A549 (cell line): ENCODE measurements around the gene PLCH1. TPM values are rescaled to one million over a fixed set of nuclear protein-coding genes. Genes with fewer than 3 reads are reported as not detected.

Source experiments
- ATAC-seq, 2 experiments: fragments of 200-7000 bp in 1 of 2; fragments of >200 bp in 1 of 2; cut with Nextera tagmentation in 1 of 2; cut with Tn5 transposase in 1 of 2; 3 replicates each; pipeline versions ENCODE4 v1.8.0 to v1.9.1; 2018 to 2020; ENCODE audit warnings: mild to moderate bottlenecking in 1 of 2, moderate library complexity in 1 of 2
- CTCF ChIA-PET: fragments of 300-600 bp; sonication (Branson Sonifier 250); formaldehyde crosslinking; extraction: SDS; loops from one replicate; lab custom pipeline; 2021; ENCODE audit warnings: antibody characterized with exemption, inconsistent platforms; lab: Yijun Ruan, JAX
- POLR2A ChIA-PET: fragments of 350-600 bp; formaldehyde crosslinking; extraction: SDS; loops from one replicate; lab custom pipeline; 2021; ENCODE audit warnings: antibody characterized with exemption, inconsistent platforms; lab: Yijun Ruan, JAX
- DNase-seq, 2 experiments: peaks; one replicate each; pipeline versions ENCODE4 v3.0.0 to v3.0.0-alpha.2; 2011 to 2016; ENCODE audit warnings: low read depth in 1 of 2, low spot score in 1 of 2
- FAIRE-seq: peaks from 2 replicates; lab custom pipeline; 2011; peaks lifted over from hg19 to GRCh38; lab: Jason Lieb, UNC
- H3K27ac ChIP-seq, 2 experiments: fragments of >200 bp; sonication (Bioruptor Twin); formaldehyde crosslinking; 3 replicates each; pipeline ENCODE4 v1.5.1; 2016 to 2017
- H3K4me1 ChIP-seq: fragments of >200 bp; sonication (Bioruptor Twin); formaldehyde crosslinking; 3 replicates; pipeline ENCODE4 v1.6.1; 2016
- H3K4me2 ChIP-seq: fragments of >200 bp; sonication (Bioruptor Twin); formaldehyde crosslinking; 3 replicates; pipeline ENCODE4 v1.6.1; 2016
- H3K4me3 ChIP-seq: fragments of >200 bp; sonication (Bioruptor Twin); formaldehyde crosslinking; 3 replicates; pipeline ENCODE4 v1.5.1; 2016
- H3K9me3 ChIP-seq: fragments of >200 bp; sonication (Bioruptor Twin); formaldehyde crosslinking; 3 replicates; pipeline ENCODE4 v1.6.1; 2016
- BCL3 ChIP-seq: fragments of >200 bp; sonication (Bioruptor Twin); formaldehyde crosslinking; IDR thresholded peaks from 3 replicates; pipeline ENCODE4 v1.6.1; 2016
- BHLHE40 ChIP-seq: IDR thresholded peaks from 2 replicates; pipeline ENCODE4 v1.6.1; 2012; ENCODE audit warnings: low read depth, low read length, inconsistent platforms
- CBX8 ChIP-seq: fragments of 200-600 bp; sonication (generic); IDR thresholded peaks from 2 replicates; pipeline ENCODE4 v1.6.1; 2016
- EHMT2 ChIP-seq: fragments of 200-600 bp; sonication (generic); IDR thresholded peaks from 2 replicates; pipeline ENCODE4 v1.6.1; 2016; ENCODE audit warnings: antibody characterized with exemption, low read depth, mild to moderate bottlenecking, moderate library complexity
- EP300 ChIP-seq, 2 experiments: fragments of >200 bp; sonication (Bioruptor Twin); formaldehyde crosslinking; IDR thresholded peaks; 2 replicates in 1 of 2; 3 replicates in 1 of 2; pipeline ENCODE4 v1.6.1; 2016 to 2017
- ESRRA ChIP-seq: fragments of 150-350 bp; IDR thresholded peaks from 2 replicates; pipeline ENCODE4 v1.6.1; 2014; ENCODE audit warnings: mild to moderate bottlenecking, low read length, borderline replicate concordance
- FOXS1 ChIP-seq: fragments of 250-450 bp; sonication (Bioruptor Pico); IDR thresholded peaks from 2 replicates; pipeline ENCODE4 v1.5.0; 2020; ENCODE audit warnings: mild to moderate bottlenecking, moderate library complexity
- HDAC2 ChIP-seq: fragments of 200-600 bp; sonication (generic); IDR thresholded peaks from 2 replicates; pipeline ENCODE4 v1.6.1; 2016
- HES2 ChIP-seq: fragments of >200 bp; sonication (Bioruptor Twin); formaldehyde crosslinking; IDR thresholded peaks from 2 replicates; pipeline ENCODE4 v1.6.1; 2016
- HOXA7 ChIP-seq: fragments of 250-450 bp; sonication (Bioruptor Pico); IDR thresholded peaks from 2 replicates; pipeline ENCODE4 v1.5.0; 2020; ENCODE audit warnings: mild to moderate bottlenecking, moderate library complexity
- HOXB13 ChIP-seq: fragments of 250-450 bp; sonication (Bioruptor Pico); IDR thresholded peaks from 2 replicates; pipeline ENCODE4 v1.5.0; 2020; ENCODE audit warnings: low read depth, mild to moderate bottlenecking, moderate library complexity
- HOXB5 ChIP-seq: fragments of 250-450 bp; sonication (Bioruptor Pico); IDR thresholded peaks from 2 replicates; pipeline ENCODE4 v1.5.0; 2020; ENCODE audit warnings: mild to moderate bottlenecking, moderate library complexity
- JUNB ChIP-seq: fragments of >200 bp; sonication (Bioruptor Twin); formaldehyde crosslinking; IDR thresholded peaks from 2 replicates; pipeline ENCODE4 v1.6.1; 2016
- KDM1A ChIP-seq: fragments of 200-600 bp; sonication (generic); IDR thresholded peaks from 2 replicates; pipeline ENCODE4 v1.6.1; 2016; ENCODE audit warnings: low read depth, mild to moderate bottlenecking
- KDM5A ChIP-seq: fragments of 200-600 bp; sonication (generic); IDR thresholded peaks from 2 replicates; pipeline ENCODE4 v1.6.1; 2016; ENCODE audit warnings: antibody characterized with exemption, mild to moderate bottlenecking
- MAX ChIP-seq: IDR thresholded peaks from 2 replicates; pipeline ENCODE4 v1.6.1; 2012
- NFE2L2 ChIP-seq: fragments of 150-350 bp; conservative IDR thresholded peaks from 2 replicates; pipeline ENCODE4 v1.6.1; 2014; ENCODE audit warnings: low read length
- NPAS2 ChIP-seq: fragments of 250-450 bp; sonication (Bioruptor Pico); IDR thresholded peaks from 2 replicates; pipeline ENCODE4 v1.8.0; 2022; ENCODE audit warnings: mild to moderate bottlenecking, moderate library complexity, borderline replicate concordance
- NR3C1 ChIP-seq: fragments of >200 bp; sonication (Bioruptor Twin); formaldehyde crosslinking; IDR thresholded peaks from 3 replicates; pipeline ENCODE4 v1.6.1; 2017
- PHF8 ChIP-seq: fragments of 200-600 bp; sonication (generic); IDR thresholded peaks from 2 replicates; pipeline ENCODE4 v1.6.1; 2016; ENCODE audit warnings: low read depth, mild to moderate bottlenecking, antibody characterized with exemption, moderate library complexity, borderline replicate concordance
- RAD21 ChIP-seq, 2 experiments: fragments of >200 bp in 1 of 2; sonication (Bioruptor Twin) in 1 of 2; formaldehyde crosslinking in 1 of 2; IDR thresholded peaks in 1 of 2; conservative IDR thresholded peaks in 1 of 2; 2 replicates in 1 of 2; 3 replicates in 1 of 2; pipeline ENCODE4 v1.6.1; 2012 to 2018; ENCODE audit warnings: inconsistent platforms in 1 of 2
- RARB ChIP-seq: fragments of 250-450 bp; sonication (Bioruptor Pico); IDR thresholded peaks from 2 replicates; pipeline ENCODE4 v1.8.0; 2021; ENCODE audit warnings: mild to moderate bottlenecking, moderate library complexity
- RFX5 ChIP-seq: fragments of 450-650 bp; IDR thresholded peaks from 2 replicates; pipeline ENCODE4 v1.7.1; 2014; ENCODE audit warnings: antibody characterized with exemption, mild to moderate bottlenecking, moderate library complexity
- SMC3 ChIP-seq: fragments of >200 bp; sonication (Bioruptor Twin); formaldehyde crosslinking; IDR thresholded peaks from 3 replicates; pipeline ENCODE4 v1.6.1; 2018; ENCODE audit warnings: inconsistent platforms
- TFCP2L1 ChIP-seq: fragments of 250-450 bp; sonication (Bioruptor Pico); IDR thresholded peaks from 2 replicates; pipeline ENCODE4 v1.5.0; 2021; ENCODE audit warnings: mild to moderate bottlenecking
- TP53 ChIP-seq: fragments of 250-450 bp; sonication (Bioruptor Pico); IDR thresholded peaks from 2 replicates; pipeline ENCODE4 v1.5.0; 2021; ENCODE audit warnings: mild to moderate bottlenecking, moderate library complexity
- WGBS: methylation state at CpG from one replicate; pipeline ENCODE4 v1.1.6; 2017; ENCODE audit errors: missing lambda C conversion rate; 5-methylcytosine and 5-hydroxymethylcytosine counted together
- polyA plus RNA-seq, 4 experiments: library from polyadenylated mRNA; depleted of rRNA in 3 of 4; stranded (reverse); fragments of >200 nt; fragmentation: RNase III in 1 of 4; extraction: RNeasy Plus Mini Kit Qiagen cat#74134 plus additional on column Dnase treatment in 1 of 4; gene quantifications; 2 replicates in 3 of 4; 3 replicates in 1 of 4; pipeline ENCODE4 v1.2.3, GENCODE V29; 2011 to 2017
- TF ChIP-seq, protein P1 (sequence below): fragments of 250-450 bp; sonication (Bioruptor Pico); IDR thresholded peaks from 2 replicates; pipeline ENCODE4 v1.5.0; 2020; ENCODE audit warnings: low read depth, mild to moderate bottlenecking, moderate library complexity
- TF ChIP-seq, protein P2 (sequence below): IDR thresholded peaks from 2 replicates; pipeline ENCODE4 v1.6.1; 2012; ENCODE audit warnings: low read depth, borderline replicate concordance
- TF ChIP-seq, protein P3 (sequence below): fragments of 250-450 bp; sonication (Bioruptor Pico); IDR thresholded peaks from 2 replicates; pipeline ENCODE4 v1.5.0; 2021; ENCODE audit warnings: mild to moderate bottlenecking, moderate library complexity, borderline replicate concordance

Gene PLCH1
- polyA plus RNA-seq, 2 of the 4 experiments (the other 2 are of a cell fraction), result 2.1 to 11.1 TPM

- no peaks in the 10 kb centered on the region for H3K9me3 ChIP-seq
- DNase-seq (peak; percentile 16 to 27), FAIRE-seq (no peak), ATAC-seq (peak in 1 of 2 experiments; percentile 43; a peak in 3 of 6 replicates)
- H3K27ac ChIP-seq, result peak overlapping the region; percentile 77 to 78
- H3K4me3 ChIP-seq, result 0 out of 3 replicates have a peak overlapping the region, but pooled peaks have one; percentile 3
- TF ChIP-seq NFE2L2, result no peak
- no peak for TF ChIP-seq MAX
- TF ChIP-seq BCL3, result 0 out of 3 replicates have a peak, but pooled peaks have one; percentile 15
- no peak for TF ChIP-seq HOXA7 (CRISPR knock-in tag)
- peak overlapping the region; percentile 81 for H3K4me2 ChIP-seq
- peaks cover 61% of the 10 kb centered on the region for H3K4me1 ChIP-seq
- CTCF ChIA-PET, result interaction anchor here (0.7 to 1.3 kb wide), 2 partner anchors 36 to 172 kb away, joined by 3 read pairs; no protein-coding TSS in a partner anchor
- POLR2A ChIA-PET, result no interaction called here
- WGBS, result 18% methylated on average over 2 of the region's 2 CpGs
Observed at GRCh38 chr3:155555479-155556060, 189.3 kb downstream of the PLCH1 start.

DNA sequence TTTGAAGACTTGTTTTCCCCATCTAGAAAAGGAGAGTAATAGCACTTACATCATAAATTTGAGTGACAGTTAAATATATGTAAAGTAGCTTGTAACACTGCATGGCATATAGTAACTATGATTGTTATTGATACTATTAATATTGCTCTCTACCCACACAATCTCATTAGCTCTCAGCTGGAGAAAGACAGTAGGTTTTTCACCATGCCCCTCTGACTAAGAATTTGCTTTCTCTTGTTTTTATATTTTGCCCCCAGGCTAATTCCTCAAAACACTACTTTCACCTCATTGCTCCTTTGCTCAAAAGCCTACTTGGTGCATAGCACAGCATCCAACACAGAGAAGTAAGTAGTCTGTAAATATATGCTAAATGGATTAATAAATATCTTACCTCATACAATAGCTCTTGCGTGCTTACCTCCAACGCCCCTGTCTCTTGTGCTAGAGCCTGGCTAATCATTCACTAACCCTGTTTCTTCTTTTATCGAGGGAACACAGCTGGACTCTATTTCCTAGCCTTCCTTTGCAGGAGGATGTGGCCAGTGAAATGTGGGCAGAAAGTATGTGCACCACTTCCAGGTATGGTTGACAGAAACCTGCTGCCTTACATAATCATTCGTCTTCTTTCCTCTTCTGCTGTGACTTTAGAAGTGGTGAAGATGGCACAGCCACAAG lies 190.0 kb downstream of the PLCH1 start:
- peak overlapping the region; percentile 81 for H3K4me2 ChIP-seq
- 3% methylated on average over 4 of the region's 4 CpGs for WGBS
- H3K4me3 ChIP-seq, result 0 out of 3 replicates have a peak overlapping the region, but pooled peaks have one; percentile 3
- ChIA-PET CTCF (interaction anchor here (0.7 to 1.3 kb wide), 3 partner anchors 35 to 173 kb away, joined by 3 read pairs; no protein-coding TSS in a partner anchor), POLR2A (interaction anchor here (0.9 kb wide), 1 partner anchor 9 kb away, joined by 3 read pairs; no protein-coding TSS in a partner anchor)
- H3K9me3 ChIP-seq, result no peaks in the 10 kb centered on the region
- peak overlapping the region; percentile 77 to 78 for H3K27ac ChIP-seq
- DNase-seq, result peak; percentile 36 to 85
- FAIRE-seq, result peak; percentile 88
- peak; percentile 86 to 89 for ATAC-seq
- H3K4me1 ChIP-seq, result peaks cover 61% of the 10 kb centered on the region
- TF ChIP-seq HOXB5 (CRISPR knock-in tag) (no peak), NPAS2 (CRISPR knock-in tag) (no peak), EP300 (IDR thresholded peaks at IDR 0.05) (peak; percentile 28 to 65; a peak in 3 of 5 replicates), FOXS1 (no peak), RARB (CRISPR knock-in tag) (no peak), RAD21 (conservative IDR thresholded peaks at IDR 0.05 in 1 of 2, IDR thresholded peaks at IDR 0.05 in 1 of 2) (no peak; a peak in 2 of 5 replicates), BHLHE40 (no peak), NR3C1 (no peak), KDM5A (no peak), MAX (no peak; the same call in 1 of the 2 replicates), ESRRA (no peak), PHF8 (no peak), JUNB (0 out of 2 replicates have a peak, but pooled peaks have one; percentile 22), TFCP2L1 (CRISPR knock-in tag) (no peak), HES2 (no peak), CBX8 (no peak), EHMT2 (no peak), HDAC2 (no peak), KDM1A (no peak), RFX5 (no peak), BCL3 (0 out of 3 replicates have a peak, but pooled peaks have one; percentile 40), TP53 (CRISPR knock-in tag) (no peak), HOXB13 (CRISPR knock-in tag) (no peak), HOXA7 (CRISPR knock-in tag) (no peak), SMC3 (peak; percentile 26; the same call in 2 of the 3 replicates)
- TF ChIP-seq, protein P1, sequence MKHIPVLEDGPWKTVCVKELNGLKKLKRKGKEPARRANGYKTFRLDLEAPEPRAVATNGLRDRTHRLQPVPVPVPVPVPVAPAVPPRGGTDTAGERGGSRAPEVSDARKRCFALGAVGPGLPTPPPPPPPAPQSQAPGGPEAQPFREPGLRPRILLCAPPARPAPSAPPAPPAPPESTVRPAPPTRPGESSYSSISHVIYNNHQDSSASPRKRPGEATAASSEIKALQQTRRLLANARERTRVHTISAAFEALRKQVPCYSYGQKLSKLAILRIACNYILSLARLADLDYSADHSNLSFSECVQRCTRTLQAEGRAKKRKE (CRISPR knock-in tag), result no peak
- TF ChIP-seq, protein P2, sequence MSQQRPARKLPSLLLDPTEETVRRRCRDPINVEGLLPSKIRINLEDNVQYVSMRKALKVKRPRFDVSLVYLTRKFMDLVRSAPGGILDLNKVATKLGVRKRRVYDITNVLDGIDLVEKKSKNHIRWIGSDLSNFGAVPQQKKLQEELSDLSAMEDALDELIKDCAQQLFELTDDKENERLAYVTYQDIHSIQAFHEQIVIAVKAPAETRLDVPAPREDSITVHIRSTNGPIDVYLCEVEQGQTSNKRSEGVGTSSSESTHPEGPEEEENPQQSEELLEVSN, result no peak
- TF ChIP-seq, protein P3, sequence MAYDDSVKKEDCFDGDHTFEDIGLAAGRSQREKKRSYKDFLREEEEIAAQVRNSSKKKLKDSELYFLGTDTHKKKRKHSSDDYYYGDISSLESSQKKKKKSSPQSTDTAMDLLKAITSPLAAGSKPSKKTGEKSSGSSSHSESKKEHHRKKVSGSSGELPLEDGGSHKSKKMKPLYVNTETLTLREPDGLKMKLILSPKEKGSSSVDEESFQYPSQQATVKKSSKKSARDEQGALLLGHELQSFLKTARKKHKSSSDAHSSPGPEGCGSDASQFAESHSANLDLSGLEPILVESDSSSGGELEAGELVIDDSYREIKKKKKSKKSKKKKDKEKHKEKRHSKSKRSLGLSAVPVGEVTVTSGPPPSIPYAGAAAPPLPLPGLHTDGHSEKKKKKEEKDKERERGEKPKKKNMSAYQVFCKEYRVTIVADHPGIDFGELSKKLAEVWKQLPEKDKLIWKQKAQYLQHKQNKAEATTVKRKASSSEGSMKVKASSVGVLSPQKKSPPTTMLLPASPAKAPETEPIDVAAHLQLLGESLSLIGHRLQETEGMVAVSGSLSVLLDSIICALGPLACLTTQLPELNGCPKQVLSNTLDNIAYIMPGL (CRISPR knock-in tag), result no peak
